GM08714 (cell line): ENCODE measurements around the gene ALKBH3.

Source experiments
- H3K4me3 ChIP-seq: fragments of 200-500 bp; sonication (Bioruptor generic); 2 replicates; pipeline ENCODE4 v1.5.1; 2014; ENCODE audit warnings: mild to moderate bottlenecking, low read length, inconsistent platforms
- ZNF274 ChIP-seq: IDR thresholded peaks from 2 replicates; pipeline ENCODE4 v1.6.1; 2012; ENCODE audit warnings: mild to moderate bottlenecking, low read depth, low read length

The ALKBH3 gene

DNA sequence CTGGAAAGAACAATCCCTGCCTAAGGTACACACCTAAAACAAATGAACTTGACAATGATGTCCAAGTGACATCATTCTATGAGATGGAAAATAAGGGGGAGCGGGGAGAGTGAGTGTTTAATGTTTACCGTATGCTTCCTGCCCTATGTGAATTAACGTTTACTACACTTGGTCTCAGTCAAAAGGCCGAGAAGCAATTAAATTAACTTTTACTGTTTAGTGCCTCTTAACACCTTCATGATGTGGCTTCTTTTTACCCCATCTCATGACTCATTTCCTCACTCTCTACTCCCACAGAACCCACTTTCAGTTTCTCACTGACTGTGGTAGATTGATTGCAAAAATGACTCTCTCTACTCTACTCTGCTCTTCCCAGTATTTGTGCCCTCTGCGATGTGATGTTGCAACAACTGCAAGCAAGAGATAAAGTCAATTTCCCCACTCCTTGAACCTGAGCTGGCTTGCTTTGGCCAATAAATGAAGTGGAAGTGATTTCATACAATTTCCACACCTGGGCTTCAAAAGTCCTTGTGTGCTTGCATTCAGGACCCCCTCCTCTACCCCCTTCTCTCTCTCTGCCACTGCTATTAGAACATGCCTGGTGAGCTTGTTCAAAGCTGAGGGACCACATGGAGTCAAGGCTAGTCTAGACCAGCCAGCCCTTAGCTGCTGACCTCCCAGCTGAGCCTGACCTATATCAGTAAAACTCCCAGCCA is 11.6 kb upstream of the ALKBH3 start:
- TF ChIP-seq ZNF274, result no peak
- H3K4me3 ChIP-seq, result peak overlapping the region; percentile 39; the same call in 1 of the 2 replicates

DNA sequence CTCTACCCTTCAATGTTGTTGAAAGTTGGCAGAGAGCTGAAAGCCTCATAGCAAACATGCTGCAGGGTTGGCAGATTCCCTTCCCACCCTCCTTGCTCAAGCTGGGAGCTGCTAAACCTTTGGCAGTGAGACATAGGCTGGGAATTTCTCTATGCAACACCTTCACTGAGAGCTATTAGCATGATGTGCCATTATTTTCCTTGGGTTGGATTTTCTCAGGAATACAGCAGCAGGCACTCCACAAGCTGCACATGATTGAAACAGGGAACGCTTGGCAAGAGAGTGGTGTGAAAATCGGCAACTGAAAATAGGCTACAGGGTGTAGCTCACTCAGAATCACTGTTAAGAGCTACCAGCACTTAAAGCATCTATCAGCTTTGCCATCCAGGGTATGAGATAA is 9.6 kb upstream of the ALKBH3 start:
- TF ChIP-seq ZNF274, result no peak
- no peak overlapping the region for H3K4me3 ChIP-seq

DNA sequence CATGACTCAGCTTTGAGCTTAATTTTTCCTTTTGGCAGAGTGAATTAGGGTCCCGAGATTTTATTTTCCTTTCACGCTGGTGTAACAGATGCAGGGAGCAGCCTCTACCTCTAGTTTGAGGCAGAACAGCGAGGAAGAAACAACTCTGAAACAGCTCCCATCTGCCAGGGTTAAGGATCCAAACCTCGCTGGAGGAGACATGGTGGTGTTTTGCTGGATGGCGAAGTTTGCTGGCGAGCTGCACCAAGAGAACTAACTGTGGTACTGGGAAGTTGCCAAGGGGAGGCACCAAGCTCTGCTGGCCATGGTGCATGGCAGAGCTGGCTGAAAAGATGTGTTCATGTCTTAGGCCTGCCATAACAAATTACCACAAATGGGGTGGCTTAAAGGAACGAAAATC is 7.6 kb upstream of the ALKBH3 start:
- TF ChIP-seq ZNF274, result no peak
- H3K4me3 ChIP-seq, result no peak overlapping the region

DNA sequence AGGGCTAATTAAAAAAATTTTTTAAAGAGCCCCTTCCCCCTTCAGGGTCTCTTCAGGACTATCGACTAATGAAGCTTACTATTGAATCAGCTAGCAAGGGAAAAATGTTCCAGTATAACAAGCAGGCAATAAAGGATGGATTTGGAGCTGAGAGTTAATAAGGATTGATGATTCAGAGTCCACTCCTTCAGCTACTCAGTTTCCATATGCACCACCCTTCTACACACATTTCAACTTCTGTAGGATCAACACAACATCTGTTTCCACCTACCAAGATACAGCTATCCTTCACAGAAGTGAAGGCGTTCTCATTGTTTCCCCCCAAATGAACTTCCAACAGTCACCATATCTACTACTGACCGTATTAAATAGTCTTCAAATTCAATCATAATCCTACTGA is 6.6 kb upstream of the ALKBH3 start:
- no peak for TF ChIP-seq ZNF274
- H3K4me3 ChIP-seq, result no peak overlapping the region

DNA sequence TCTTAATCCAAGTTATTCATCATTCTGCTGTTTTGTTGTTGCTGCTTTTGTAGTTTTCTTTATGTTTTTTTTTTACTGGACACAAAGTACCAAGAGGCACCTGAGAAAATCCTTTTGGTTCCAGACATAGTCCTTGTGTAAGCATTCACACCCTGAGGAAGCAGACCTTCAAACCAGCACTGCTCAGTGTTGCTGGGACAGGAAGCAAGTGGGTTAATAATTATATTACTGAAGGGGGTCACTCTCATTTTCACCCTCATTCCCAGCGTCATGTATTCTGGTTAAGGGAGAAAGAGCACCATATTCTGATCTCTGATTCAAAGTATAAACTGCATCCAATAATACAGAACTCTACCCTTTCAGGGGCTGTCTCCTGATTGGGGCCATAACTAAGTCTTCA is 5.9 kb upstream of the ALKBH3 start:
- H3K4me3 ChIP-seq, result no peak overlapping the region
- TF ChIP-seq ZNF274, result no peak

DNA sequence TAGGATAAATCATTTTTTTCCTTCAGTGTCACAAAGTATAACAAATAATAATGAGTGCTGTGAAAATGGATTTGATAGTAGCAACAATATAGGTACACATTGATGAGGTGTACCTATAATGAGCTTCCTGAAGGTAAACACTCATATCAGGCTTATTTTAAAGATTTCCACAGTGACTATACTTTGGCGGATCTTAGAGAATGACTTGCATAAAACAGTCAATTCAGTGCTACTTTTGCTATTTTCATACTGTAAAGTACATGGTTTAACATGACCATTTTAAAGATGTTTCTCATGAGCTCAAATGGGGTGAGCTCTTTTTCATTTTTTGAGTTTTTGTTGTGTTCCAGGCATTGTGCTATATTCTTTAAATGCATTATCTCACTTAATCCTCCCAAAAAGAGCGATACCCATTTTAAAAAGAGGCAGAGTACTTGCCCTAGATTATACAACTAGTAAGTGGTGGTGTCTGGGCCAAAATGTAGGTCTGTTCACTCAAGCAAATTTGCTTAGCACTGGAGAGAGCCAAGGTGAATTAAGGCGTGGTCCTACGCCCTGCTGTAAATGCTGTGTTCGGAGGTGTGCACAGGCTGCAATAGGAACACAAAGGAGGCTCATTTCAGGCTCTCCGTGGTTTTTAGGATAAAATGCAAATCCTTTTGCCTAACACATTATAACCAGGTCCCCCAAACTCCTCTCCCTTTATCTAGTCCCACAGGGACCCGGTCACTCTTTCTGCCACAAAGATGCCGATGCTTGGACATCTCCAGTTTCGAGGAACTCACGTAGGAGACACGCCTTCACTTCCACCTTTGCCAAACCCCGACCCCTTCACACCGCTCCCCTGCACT is 617 bp upstream of the ALKBH3 start:
- peak overlapping the region; percentile 80; the same call in 1 of the 2 replicates for H3K4me3 ChIP-seq
- no peak for TF ChIP-seq ZNF274

DNA sequence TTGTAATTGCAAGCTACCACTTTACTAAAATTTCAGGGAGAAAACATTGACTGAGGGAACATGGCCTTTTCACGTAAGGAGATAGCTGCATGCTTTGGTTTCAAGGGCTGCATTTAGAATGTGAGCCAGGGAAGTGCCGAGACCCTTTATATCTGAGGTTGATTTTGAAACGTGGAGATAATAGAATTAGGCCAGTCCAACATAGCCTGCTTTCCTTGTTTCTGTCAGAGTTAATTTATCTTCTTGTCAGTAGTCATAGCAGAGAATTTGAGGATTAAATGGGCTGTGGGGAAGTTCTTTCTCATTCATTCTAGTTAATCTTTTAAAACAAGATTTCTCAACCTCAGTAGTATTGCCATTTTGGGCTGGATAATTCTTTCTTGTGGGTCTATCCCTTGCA is 12.2 kb downstream of the ALKBH3 start:
- TF ChIP-seq ZNF274, result no peak
- H3K4me3 ChIP-seq, result no peak overlapping the region

DNA sequence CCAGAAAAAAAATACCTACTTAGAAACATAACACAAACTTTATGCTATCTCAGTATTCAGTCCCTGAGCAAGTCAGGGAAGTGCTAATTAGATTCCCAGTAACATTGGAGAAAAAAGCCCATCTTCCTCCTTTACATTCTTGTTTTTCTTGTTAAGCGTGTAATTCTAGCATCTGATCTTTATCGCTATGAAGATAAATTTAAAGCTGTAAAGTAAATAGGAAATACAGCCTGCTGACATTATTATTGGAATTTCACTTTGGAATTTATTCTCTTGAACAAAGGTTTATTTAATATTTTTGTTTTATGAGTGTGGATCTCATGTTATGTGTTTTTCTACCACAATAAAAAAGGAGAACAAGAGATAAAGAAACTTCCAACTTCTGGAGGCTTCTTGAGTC is 13.9 kb downstream of the ALKBH3 start:
- no peak overlapping the region for H3K4me3 ChIP-seq
- TF ChIP-seq ZNF274, result no peak

- TF ChIP-seq ZNF274, result no peak
- no peak overlapping the region for H3K4me3 ChIP-seq
These were observed 15.0 kb downstream of the ALKBH3 start for GRCh38 chr11:43895601-43896000.

- no peak overlapping the region for H3K4me3 ChIP-seq
- TF ChIP-seq ZNF274, result no peak
These were observed 17.9 kb downstream of the ALKBH3 start for GRCh38 chr11:43898574-43898973.

- TF ChIP-seq ZNF274, result no peak
- H3K4me3 ChIP-seq, result no peak overlapping the region
These were observed 18.5 kb downstream of the ALKBH3 start for GRCh38 chr11:43899094-43899493.

DNA sequence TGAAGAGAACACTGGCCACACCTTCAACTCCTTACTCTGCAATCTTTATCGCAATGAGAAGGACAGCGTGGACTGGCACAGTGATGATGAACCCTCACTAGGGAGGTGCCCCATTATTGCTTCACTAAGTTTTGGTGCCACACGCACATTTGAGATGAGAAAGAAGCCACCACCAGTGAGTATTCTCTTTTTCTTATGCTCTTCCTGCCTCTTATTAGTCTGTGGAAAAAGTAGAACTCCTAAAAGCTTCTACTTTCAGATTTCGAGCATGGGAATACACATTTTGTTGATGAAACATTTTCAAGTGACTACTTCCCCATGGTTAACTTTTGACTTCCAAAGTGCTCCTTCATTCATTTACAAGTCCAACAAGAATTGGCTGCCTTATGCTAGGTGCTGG is 20.9 kb downstream of the ALKBH3 start:
- no peak for TF ChIP-seq ZNF274

GRCh38 chr11:43903078-43903477 is 22.4 kb downstream of the ALKBH3 start:
- TF ChIP-seq ZNF274, result no peak
- H3K4me3 ChIP-seq, result no peak overlapping the region

More for the DNA sequence above, 20.9 kb downstream of the ALKBH3 start:
- H3K4me3 ChIP-seq, result no peak overlapping the region

GRCh38 chr11:43903969-43904368 is 23.3 kb downstream of the ALKBH3 start:
- H3K4me3 ChIP-seq, result no peak overlapping the region
- TF ChIP-seq ZNF274, result no peak
